HCEC 1CT (cell line): ENCODE measurements around the gene TMEM107.

Source experiments
- DNase-seq: peaks from one replicate; pipeline ENCODE4 v3.0.0-alpha.2; 2017

TMEM107 gene

GRCh38 chr17:8128125-8128784 lies 47.9 kb downstream of the TMEM107 start:
- no peak for DNase-seq

GRCh38 chr17:8126491-8127066 lies 49.6 kb downstream of the TMEM107 start:
- peak; percentile 55 for DNase-seq

DNA sequence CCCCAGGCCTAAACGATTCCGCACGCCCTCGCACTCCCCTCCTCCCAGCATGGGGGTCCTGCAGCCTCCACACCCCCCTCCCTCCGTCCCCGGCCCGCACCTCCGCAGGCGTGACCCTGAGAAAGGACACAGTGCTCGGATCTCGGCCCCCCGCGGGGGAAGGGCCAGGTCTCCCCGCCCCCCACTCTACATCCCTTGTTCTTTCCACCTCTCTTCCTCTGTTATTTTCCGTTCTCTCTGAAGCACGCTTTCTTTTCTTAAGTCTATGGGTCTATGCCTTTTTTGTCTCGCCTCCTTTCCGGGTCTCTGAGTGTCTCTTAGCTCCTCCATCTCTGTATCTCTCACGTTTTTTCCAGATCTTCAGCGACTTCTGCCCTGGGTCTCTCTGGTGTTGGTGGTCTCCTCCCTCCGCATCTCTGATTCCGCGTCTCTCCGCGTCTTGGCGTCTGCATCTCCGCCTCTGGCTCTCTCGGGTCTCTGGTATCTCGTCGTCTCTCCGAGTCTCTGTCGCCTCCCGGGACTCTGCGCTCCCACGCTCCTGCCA lies 50.2 kb downstream of the TMEM107 start:
- DNase-seq: no peak

DNA sequence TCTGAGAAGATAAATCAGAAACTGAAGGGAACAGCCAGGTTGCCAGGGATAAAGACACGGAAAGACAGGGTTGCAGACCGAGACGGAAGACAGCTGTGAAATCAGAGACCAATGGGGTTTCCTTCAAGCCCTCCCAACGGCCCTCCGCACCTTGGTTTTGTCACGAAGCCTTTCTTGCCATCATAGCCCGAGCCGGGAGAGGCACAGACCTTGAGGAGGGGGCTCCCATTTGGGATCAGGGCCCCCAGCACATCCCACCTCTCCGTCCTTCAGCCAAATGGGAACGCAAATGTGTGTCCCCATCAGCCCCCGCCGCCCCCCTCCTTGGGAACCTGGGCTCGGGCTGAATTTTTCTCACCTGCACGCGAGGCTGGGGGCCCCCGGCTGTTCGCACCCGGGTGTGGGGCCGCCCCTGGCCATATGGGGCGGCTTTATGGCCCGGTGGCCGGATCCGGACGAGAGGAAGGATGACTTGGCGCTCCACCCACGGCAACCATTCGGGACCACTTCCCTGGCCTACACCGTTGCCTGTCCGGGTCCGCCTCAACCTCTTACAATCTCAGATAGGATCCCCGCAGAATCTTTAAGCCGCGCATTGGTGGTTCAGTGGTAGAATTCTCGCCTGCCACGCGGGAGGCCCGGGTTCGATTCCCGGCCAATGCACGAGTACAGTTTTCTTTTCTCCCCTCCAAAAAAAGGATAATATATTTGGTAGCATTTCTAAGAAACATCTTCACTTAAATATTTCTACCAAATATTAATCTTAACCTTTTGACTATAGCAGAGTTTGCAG lies 50.8 kb downstream of the TMEM107 start:
- DNase-seq: peak; percentile 39

DNA sequence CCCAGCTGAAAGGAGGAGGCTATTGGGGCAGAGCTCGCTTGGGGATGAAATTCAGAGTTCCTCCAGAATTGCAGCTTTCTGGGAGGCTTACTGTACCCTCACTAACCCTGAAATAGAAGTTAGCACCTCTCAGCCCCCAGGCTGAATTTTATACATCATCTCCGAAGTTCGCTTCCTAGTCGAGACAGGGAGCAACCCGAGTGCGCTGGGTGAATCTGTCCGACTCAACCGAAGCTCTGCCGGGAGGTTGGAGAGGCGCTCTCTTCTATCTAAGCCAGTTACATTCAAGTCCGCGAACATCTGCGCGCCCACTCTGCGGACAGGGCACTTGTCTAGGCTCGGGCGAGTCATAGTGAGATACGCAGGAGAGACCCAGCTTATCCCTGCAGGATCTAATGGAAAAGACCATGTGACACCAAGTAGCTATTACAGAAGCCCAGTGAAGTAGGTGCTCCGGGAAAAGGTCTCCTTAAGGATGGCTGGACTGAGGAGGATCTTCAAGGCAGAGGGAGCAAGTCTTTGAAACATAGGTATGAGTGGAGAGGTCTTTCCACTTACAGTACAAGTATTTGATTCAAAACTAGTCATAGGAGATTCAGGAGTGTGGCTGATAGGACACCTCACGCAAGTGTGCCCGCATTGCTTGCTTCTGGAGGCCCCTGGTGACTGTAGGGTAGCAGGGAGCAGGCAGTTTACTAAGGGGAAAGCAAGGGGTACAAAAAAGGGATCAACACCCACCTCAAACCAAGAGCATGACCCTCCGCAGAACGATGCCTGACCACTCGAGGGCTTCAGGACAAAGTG lies 51.6 kb downstream of the TMEM107 start:
- no peak for DNase-seq

DNA sequence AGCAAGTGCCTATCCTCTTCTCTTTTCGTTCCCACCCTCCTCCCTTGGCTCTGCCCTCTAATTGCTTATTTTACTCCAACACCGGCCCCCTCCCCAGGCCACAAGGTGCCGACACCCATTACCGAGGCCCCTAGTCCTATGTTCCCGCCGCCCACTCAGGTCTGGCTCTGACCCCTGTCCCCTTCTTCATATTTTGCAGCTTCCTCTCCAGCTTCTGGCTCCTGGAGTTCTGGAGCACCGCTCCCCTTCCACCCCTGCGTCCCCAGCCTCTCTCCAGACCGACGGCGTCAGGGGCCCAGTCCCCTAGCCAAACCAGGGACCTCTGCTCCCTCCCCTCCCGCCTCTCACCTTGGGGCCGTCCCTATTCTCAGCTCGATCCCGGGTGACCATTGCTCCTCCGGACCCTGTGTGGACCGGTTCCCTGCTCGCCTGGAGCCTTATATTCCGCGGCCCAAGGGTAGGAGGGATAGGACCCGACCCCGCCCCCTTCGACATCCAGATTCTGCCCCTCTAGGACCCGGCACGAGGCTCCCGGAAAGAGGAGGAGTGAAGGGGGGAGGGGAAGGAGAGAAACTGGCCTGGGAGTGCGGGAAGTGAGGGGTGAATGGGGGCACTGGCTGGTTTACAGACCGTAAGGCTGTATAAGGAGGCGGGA lies 52.4 kb downstream of the TMEM107 start, which contains the start of gene HES7:
Gene HES7, minus strand, starts transcription at position 412 of the 655 bp plus-strand sequence. Its CDS starts 22 bp downstream, at position 390.
- DNase-seq: no peak

DNA sequence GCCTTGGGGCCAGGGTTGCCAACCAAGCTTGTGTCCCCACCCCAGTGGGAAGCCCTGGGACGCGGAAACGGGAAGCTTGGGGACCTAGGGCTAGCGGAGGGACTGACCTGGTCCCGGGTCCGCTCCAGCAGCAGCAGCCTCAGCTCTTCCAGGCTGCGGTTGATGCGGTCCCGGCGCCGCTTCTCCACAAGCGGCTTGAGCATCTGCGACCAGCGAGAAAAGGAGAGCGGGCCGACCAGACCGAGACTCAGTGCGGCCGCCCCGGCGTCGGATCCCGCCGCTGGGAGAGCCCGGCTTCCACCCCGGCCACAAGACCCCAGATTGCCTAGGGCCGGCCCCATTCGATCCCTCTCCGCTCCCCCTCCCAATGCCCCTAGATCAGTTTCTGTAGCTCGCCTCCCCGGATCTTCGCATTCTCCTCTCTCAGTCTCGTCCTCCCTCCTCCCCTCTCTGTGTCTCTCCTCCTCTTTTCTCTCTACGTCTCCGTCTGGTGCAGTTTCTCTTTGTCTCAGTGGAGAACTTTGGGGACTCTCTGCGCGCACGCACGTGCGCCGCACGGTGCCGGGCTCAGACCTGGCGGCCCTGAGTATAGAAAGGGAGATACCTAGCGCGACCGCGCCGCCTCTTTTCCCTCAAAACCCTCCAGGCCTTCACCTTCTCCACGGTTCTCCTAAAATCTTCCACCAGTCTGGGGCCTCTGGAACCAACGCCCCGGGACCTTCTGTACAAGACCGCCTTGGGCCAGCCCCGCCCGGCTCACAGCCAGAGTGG lies 53.1 kb downstream of the TMEM107 start:
- peak; percentile 28 for DNase-seq
